Renal cortical epithelial cell (primary cell): ENCODE results near the gene ALG1. TPM values are rescaled to one million over a fixed set of nuclear protein-coding genes. Genes with fewer than 3 reads are reported as not detected.
"Not testable (repeated sequence)": the region's sequence is repeated elsewhere in the genome, so short reads cannot be mapped to it uniquely, and the experiment has no call there.

ENCODE experiments used
- DNase-seq: peaks from one replicate; pipeline ENCODE4 v3.0.0-alpha.2; 2011; ENCODE audit warnings: low read depth
- total RNA-seq: library from RNA; depleted of rRNA; stranded (reverse); fragments of >200 nt; gene quantifications from 2 replicates; pipeline ENCODE4 v1.2.3, GENCODE V29; 2014

Gene ALG1
- total RNA-seq, 1 donor from 2014 or later = 20.8 TPM

DNA sequence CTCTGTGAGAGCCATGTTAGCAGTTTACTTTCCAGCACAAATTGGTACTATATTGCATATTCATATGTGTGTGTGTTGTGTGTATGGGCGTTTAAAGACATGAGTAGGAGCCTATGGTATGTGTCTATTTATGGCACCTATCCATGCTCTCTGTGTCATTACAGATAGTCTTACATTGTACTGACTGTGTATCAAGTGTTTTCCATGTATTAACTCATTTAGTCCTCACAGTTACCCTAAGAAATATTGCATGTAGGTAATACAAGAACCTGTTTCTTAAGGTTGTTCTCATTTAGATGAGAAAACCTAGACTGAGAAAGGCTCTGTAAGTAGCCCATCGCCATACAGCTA lies 1.6 kb downstream of the ALG1 start:
- DNase-seq = no peak

DNA sequence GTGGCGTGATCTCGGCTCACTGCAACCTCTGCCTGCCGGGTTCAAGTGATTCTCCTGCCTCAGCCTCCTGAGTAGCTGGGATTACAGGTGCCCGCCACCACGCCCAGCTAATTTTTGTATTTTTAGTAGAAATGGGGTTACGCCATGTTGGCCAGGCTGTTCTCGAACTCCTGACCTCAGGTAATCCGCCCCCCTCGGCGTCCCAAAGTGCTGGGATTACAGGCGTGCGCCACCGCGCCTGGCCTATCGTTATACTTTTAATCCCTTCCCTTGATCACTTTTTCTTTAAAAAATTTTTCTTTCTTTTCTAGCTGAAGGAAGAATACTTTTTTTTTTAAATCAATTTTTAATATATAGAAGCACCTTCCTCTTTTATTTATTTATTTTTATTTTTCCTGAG lies 2.1 kb downstream of the ALG1 start:
- DNase-seq = not testable (repeated sequence)

DNA sequence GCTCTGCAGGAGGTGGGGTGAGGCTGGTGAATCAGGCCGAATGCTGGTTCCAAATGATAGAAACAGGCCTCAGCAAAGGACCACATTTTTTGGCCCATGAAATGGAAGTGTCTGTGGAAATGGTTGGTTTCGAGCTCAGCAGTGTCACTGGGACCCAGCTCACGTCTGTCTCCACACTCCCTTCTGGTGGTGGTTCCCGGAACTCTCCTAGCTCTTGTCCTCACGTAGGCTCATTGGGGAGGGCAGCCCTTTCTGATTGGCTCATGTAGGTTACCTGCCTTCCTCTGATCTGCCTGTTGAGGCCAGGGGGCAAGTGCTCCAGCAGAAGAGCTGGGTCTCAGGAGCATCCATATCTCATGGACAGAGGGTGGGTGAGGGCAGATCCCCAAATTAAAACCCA lies 4.0 kb downstream of the ALG1 start:
- DNase-seq = no peak

DNA sequence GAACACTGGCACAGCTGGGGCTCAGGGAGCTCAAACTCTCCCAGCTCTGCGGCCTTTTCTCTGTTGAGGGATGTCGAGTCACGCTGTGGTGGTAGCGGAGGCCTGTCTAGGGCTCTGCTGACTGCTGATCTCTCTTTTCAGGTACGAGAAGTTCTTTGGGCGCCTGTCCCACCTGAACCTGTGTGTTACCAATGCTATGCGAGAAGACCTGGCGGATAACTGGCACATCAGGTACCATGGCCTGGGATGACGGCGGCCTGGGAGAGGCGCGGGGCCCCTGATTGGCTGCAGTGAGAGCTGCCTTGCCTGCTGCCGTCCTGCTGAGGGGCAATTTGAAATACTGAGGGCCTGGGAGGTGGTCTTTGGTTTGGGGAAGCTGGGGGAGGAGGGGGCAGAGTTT lies 5.7 kb downstream of the ALG1 start:
- no peak for DNase-seq

DNA sequence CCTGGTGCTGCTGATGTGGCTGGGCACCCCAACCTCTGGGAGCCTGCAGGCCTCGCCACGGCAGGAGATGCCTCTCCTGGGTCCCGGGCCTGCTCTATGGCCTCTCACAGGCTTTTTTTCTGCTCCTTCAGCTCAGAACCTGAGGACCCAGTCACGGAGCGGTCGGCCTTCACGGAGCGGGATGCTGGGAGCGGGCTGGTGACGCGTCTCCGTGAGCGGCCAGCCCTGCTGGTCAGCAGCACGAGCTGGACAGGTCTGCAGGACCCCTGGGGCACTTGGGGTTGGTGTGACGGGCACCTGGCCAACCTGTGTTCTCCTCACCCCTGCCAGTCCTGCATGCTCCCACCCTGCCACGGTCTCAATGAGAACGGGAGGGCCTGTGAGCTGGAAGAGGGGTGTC lies 7.0 kb downstream of the ALG1 start:
- DNase-seq = no peak

DNA sequence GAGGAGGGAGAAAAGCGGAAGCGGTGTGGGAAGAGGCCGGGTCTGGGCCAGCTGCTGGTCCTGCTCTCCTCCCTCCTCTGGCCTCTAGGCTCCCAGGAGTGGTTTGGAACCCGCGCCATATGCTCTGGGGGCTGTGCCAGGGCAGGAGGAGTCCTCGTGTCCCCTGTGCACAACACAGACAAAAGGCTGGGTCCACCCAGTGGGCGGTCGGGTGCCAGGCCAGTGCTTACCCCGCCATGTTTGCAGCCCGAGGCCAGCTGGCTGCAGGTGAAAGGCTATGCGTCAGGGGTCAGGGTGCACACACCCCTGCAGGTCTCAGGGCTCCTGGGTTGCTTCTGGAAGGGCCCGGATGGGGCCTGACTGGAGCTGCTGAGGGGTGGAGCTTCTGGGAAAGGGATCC lies 8.8 kb downstream of the ALG1 start:
- DNase-seq = not testable (repeated sequence)

DNA sequence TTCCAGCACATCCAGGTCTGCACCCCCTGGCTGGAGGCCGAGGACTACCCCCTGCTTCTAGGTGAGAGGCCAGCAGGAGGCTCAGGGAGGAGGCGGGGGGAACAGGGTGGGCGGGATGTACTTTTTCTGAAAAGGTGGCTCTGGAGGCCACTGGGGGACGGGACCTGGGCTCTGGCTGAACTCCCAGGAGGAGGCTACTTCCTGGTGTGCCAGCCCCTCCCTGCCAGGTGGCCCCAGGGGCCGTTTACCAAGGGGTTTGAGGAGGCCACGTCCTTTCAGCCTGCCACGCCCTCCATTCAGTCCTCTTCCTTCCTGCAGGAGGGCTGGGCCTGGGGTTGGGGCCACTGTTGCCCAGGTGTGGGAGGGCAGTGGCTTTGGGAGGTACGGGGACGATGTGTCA lies 9.4 kb downstream of the ALG1 start:
- not testable (repeated sequence) for DNase-seq

DNA sequence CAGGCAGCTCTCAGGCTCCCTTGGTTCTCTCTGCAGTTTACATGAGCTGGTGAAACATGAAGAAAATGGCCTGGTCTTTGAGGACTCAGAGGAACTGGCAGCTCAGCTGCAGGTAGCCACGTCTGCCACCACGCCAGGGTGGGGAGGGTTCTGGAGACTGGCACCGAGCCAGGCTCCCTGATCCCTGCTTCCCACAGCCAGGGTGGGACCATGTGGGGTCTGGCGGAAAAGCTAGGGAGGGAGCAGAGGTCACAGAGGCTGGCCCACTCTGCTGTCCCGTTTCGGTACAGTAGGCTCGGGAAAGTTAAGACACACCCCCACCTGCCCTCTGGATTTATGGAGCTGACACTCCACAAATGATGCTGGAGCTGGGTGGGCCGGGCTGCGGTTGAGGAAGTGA lies 12.0 kb downstream of the ALG1 start:
- not testable (repeated sequence) for DNase-seq

DNA sequence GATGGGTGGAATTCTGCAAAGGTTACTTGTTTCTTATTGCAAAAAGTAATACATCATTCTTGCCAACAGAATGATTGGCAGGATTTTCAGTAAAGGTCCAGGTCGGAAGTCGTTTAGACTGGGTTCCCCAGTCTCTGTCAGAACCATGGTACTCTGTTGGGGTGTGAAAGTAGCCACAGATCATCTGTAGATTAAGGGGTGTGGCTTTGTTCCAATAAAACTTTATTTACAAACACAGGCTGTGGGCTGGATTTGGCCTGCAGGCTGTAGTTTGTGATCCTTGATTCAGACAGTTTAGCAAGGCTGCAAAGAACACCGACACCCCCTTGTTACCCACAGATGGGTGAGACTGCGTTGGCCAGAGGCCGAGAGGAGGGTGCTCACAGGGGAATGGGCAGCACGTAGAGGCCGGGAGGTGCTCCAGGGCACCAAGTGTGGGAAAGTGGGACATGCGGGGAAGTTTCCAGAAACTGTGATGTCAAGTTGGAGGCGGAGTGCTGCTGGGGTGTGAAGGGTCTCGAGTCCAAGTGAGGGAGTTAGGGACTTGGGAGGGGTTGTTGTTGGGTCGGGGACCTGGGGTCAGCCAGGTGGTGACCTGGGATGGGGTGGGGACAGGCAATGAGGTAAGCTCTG lies 12.6 kb downstream of the ALG1 start:
- DNase-seq = not testable (repeated sequence)

DNA sequence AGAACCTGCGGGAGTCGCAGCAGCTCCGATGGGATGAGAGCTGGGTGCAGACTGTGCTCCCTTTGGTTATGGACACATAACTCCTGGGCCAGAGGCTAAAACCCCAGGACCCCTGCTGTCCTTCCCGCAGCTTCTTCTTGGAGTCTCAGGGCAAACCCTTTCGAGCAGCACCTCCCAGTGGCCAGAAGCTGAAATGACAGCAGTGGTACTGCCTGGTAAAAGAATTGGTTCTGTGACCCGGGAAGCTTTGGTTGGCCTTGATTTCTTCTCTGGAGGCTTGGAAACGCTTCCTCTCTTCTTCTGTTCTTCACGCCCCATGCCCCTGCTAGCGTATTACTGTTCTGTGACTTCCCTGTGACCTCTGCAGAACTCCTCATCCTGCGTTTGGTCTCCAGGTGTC lies 13.2 kb downstream of the ALG1 start:
- DNase-seq = peak; percentile 37

DNA sequence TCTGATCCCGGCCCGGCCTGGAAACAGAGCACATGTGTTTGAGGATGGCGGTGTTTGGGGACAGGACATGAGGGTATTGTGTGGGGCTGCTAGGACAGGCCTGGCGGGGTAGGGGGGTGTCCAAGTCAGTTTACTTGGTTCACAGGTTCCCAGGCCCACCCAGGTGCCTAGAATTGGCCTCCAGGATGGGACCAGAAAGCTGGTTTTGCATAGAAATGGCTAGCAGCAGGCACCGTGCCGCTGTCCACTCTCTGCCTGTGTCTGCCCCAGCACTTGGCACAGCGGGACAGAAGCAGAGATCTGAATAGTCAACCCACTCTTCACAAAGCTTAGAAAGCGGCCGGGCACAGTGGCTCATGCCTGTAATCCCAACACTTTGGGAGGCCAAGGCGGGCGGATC lies 14.1 kb downstream of the ALG1 start:
- not testable (repeated sequence) for DNase-seq

DNA sequence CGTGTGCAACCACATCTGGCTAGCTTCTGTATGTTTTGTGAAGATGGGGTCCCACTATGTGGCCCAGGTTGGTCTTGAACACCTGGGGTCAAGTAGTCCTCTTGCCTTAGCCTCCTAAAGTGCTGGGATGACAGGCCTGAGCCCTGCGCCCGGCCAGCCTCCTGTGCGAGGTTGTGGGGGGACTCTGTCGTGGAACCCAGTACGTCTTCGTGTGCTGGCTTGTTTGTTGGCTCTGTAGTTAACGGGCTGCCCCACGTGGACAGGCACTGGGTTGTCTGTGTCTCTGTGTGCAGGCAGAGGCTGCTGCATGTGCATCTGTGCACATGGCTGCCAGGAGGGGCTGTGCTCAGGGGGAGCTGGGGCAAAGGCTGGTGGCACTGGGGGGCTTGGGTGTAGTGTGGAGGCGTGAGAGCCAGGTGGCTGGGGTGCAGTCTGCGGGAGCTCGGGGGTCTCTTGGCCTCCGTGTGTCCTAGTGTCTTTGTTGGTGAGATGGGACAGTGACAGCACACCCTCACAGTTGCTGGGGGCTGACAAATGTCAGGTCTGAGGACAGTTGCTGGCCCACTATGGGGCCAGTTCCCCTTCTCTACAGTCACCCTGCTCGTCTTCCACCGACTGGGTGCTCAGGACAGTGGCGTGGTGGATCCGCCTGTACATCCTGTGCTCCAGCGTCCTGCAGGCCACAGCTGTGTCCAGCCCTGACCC lies 16.6 kb downstream of the ALG1 start:
- not testable (repeated sequence) for DNase-seq

DNA sequence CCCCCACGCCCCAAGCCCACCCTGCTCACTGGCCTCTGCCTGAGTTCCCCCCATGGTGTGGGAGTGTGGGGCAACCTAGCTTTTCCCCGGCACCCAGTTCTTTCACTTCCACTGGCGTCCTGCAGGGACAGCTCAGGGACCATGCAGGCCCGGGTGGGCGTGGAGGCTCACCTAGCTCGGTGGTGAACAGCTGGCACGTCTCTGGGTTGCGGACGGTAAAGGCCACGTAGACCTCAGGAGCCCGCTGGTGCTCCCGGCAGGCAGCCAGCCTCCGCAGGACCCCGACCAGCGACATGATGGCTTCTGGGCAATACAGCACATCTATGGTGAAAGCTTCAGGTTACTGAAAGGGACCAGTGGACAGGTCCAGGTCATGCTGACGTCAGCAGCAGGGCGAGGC lies 17.3 kb downstream of the ALG1 start:
- not testable (repeated sequence) for DNase-seq

DNA sequence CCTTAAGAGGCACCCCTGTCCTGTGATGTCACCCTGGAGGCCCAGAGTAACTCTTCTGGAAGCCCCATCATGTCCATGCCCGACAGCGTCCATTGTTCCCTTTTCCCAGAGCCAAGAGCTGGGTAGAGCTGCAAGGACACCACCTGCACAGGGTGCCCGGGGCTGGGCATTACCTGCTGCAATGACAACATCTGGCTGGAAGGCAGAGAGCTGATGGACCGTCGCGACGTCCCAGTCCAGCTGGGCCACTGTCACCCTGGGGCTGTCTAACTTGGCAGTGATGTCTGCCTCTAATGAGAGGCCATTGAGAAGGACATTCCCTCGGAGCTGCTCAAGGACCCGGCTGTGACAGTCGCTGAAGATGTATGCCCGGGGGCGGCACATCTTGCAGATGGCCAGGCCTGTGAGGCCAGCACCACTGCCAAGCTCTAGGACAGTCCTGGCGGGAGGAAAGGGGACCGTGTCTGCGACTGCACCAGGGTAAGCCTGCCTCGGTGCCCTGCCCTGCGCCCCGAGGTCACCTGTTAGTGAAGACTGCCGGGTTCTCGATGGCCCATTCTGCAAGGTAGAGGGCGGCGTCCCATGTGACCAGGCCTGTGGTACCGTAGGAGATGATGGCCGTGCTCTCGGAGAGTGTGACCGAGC lies 18.4 kb downstream of the ALG1 start:
- not testable (repeated sequence) for DNase-seq

DNA sequence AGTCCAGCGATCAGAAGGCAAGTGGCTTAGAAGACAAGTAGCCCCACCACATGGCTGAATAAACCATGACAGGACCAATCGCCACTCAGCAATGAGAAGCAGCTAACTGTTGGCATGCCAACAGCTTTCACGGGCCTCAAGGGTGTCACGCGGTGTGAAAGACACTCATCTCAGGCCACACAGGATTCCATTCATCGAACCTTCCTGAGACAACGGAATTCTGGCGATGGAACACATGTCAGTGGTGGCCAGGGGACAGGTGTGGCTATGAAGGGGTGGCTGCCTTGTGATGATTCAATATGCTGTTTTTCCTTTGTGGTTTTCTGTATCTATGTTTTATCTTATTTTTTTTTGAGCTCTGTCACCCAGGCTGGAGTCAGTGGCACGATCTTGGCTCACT lies 18.9 kb downstream of the ALG1 start:
- not testable (repeated sequence) for DNase-seq

DNA sequence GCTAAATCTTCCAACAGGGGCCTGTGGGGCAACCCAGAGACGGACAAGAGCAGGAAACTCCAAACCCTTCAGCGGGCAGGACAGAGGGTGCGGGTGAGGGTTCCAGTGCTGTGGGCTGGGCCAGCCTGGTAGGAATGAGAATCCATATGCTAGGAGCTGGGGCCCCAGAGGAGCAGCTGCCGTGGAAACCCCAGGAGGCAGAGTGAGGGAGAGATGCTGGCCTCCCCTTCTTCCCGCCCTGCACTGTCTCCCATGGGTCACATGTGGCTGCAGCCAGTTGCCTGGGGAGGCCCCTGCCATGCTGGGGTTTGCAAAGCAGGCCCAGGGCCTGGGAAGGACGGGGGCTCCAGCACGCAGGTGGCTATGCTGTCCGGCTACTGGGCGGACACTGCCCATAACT lies 21.4 kb downstream of the ALG1 start:
- DNase-seq = not testable (repeated sequence)

DNA sequence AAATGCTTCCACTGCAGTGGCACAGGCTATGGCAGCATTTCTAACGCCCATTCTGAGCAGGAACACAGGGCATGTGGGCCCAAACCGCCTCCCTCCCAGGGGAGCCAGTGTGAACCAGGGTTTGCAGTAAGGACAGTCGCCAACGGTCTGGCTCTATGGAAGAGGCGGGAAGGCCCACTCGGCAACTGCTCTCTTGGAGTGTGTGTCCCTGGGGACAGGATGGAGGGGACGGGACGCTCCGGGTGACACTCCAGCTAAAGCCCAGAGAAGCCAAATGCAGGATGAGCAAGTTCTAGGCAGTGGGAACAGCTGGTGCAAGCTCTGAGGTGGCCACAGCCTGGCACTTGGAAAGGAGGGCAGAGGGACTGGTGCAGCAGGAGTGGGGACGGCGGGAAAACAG lies 22.1 kb downstream of the ALG1 start:
- not testable (repeated sequence) for DNase-seq

DNA sequence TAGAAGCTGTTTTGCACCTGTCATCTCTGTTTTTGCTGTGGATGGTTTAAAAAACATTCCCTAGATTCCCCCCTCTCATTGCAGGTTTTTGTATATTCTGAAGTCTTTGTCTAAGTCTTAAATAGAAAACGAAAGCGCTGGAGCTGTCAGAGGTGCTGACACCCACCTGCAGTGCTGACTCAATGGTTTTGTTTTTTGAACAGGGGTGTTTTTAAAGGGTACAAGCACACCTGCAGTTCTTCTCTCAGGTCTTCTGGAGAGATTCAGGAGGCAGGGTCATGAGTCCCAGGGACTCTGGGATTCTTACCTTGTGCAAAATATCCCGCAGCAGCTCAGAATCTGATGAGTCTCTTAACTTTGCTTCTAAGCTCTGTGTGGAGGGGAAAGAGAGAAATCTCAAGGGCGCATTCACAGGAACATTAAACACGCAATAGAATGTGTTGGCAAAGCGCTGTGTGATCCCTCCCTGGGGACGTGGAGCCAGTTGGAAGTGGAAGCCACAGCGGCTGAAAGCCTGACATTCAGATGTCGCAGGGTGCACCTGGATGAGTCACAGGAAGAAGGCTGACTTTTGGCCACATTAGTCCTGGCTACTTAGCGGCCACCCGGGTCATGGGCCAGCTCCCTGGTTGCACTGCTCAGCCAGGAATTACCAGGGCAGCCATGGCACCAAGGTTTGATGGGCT lies 23.6 kb downstream of the ALG1 start:
- DNase-seq = not testable (repeated sequence)

DNA sequence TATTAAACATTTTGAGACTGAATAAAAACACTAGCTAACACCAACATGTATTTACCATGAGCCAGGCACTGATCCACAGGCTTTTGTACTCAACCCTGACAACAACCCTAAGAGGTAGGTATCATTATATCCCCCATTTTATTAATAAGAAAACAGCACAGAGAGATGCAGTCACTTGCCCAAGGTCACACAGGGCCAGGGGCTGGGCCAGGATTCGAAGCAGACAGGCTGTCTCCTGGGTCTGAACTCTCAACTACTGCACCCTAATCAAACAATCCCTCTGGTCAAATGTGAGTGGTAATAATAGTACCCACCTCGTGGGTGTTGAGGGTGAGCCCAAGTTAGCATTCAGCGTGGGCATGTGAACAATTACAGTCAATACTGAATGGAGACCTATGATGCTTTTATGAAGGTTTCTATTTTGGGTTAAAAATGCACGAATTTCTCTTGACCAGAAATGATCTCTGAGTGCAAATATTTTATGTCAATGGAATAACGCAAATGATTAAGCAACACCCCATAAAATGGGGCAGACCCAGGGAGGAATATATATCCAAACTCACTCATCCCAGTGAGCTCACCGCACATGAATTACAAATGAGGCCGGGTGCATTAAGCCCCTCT lies 24.9 kb downstream of the ALG1 start:
- DNase-seq = not testable (repeated sequence)

DNA sequence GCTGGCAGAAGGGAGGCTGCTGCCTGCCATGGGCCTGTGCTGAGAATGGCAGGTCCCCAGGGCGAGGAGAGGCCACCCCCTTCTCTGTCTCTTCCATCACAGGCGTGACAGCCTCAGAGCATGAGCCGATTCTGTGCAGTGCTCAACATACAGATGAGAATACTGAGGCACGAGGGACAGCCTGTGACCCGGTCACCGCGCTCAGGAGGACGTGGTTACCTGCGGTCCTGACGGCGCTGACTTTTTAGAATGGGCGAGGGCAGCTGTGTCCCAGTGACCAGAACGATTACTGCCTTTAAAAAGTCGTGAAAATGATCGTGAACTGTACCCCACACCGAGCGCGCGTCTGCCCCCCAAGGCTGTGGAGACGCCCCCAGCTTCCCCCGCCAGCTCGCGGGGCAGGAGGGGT lies 25.4 kb downstream of the ALG1 start:
- not testable (repeated sequence) for DNase-seq

DNA sequence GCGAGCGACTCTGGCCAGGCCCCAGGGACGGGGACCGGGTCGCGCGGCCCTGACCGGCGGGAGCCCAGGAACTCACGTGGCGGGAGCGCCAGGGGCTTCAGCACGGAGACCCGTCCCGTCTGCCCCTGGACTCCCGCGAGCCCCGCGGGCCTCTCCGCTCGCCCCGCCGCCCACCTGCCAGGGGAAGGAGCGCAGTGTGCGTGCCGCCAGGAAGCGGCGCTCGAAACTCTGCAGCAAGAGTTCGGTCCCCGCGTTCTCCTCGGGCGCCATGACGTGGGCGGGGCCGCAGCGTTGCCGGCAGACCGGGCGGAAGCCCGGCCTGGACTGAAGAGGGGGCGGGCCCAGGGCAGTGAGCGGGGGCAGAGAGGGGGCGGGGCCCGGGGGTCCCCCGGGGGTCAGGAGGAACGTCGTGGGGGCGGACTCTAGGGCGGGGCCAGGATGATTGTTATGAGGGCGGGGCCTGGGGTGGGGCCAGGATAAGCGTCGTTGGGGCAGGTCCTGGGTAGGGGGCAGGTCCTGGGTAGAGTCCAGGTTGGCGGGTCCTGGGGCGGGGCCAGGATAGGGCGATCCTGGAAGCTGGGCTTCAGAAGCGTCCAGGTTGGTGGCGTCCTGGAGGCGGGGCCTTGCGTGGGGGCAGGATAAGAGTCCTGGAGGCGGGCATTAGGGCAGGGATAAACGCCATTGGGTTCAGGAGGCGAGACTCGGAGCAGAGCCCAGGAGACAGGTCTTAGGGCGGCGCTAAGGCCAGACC lies 26.0 kb downstream of the ALG1 start, which contains the start of gene EEF2KMT:
TSS of gene EEF2KMT (minus strand) at position 326 of the 751 bp plus-strand sequence. CDS start at position 270, 56 bp downstream.
- peak; percentile 97 for DNase-seq
